SK-MEL-5 (cell line): Measurements from ENCODE around the gene TK1. TPM values are rescaled to one million over a fixed set of nuclear protein-coding genes. Genes with fewer than 3 reads are reported as not detected.
"Not testable (repeated sequence)": the region's sequence is repeated elsewhere in the genome, so short reads cannot be mapped to it uniquely, and the experiment has no call there.

Source experiments
- DNase-seq: peaks from one replicate; pipeline ENCODE4 v3.0.0-alpha.2; 2016; ENCODE audit warnings: low read depth, low spot score
- in situ Hi-C: cut with HindIII; loops from 2 replicates; pipeline ENCODE4 v1.10.0; 2016; ENCODE audit warnings: low sequenced_read_pairs, high pct_unique_total_duplicates, low pct_unique_long_range_greater_than_20kb
- polyA plus RNA-seq, 2 experiments: library from polyadenylated mRNA; depleted of rRNA; stranded (reverse); fragments of >200 nt; gene quantifications; 2 replicates each; pipeline ENCODE4 v1.2.3, GENCODE V29; 2015
- total RNA-seq: library from RNA; depleted of rRNA; stranded (reverse); fragments of >200 nt; shearing (Covaris generic); gene quantifications from 2 replicates; pipeline ENCODE4 v1.2.3, GENCODE V29; 2014; rRNA removed

Gene TK1, protein sequence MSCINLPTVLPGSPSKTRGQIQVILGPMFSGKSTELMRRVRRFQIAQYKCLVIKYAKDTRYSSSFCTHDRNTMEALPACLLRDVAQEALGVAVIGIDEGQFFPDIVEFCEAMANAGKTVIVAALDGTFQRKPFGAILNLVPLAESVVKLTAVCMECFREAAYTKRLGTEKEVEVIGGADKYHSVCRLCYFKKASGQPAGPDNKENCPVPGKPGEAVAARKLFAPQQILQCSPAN
- total RNA-seq: 85.4 and 103 TPM in 2 replicates
- 183 and 197 TPM in 2 replicates for polyA plus RNA-seq (2015; cell fraction: cytosol; rRNA removed)
- 40.4 and 48.6 TPM in 2 replicates for polyA plus RNA-seq (2015; cell fraction: nucleus; rRNA removed)

DNA sequence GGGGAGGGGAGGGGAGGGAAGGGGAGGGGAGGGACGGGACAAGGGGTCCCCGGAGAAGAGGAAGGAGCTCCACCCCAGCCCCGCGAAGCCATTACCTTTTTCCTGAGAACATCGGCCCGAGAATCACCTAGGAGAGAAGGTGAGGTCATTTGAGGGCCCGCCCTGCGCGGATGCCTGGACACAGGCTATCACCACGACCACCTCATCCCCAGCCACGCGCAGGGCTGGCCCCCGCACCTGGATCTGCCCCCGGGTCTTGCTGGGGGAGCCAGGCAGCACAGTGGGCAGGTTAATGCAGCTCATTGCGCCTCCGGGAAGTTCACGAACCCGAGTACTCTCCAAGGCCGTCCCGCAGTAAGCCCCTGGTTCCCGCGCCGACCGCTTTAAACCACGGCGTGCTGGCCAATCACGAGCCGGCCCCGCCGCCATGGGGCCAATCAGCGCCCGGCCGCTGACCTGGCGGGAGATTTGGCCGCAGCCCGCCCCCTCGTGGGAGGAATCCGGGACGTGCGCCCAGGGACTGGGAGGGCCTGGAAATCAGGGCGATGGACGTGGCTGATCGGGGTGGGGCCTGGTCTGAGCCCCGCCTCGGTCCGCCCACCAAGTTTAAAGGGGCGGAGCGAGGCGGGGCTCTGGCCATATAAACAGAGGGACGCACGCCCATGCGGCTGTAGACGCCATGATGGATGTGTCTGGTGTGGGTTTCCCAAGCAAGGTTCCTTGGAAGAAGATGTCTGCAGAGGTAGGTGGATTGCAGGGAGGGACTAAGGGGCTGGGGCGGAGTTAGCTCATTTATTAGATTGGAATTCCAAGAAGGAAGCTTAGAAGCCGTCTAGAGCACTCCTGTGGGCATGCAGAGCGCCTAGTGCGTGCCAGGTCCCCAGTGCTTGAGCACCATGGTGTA is at the start of gene TK1, which contains the start of gene AFMID:
Gene TK1 (minus strand): TSS at position 361 of the 904 bp plus-strand sequence. CDS start 58 bp downstream, at position 303.
Gene AFMID (plus strand): TSS at position 671 of the 904 bp plus-strand sequence. CDS start 9 bp downstream, at position 680.
- in situ Hi-C loops: no loop called here
- DNase-seq: peak; percentile 100

DNA sequence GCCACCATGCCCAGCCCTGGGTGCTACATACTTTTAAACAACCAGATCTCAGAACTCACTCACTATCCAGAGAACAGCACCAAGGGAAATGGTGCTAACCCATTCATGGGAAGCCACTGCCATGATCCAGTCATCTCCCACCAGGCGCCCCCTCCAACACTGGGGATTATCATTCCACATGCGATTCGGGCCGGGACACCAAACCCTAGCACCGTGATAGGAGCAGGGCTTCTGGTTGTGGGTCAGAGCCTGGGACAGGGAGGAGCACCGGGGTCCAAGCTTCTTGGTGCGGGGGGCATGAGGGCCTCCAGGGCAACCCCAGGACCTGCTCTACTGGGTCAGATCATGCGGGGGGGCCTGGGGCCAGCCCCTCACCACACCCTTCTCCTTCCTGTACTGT is 49.0 kb upstream of the TK1 start:
- no peak for DNase-seq
- in situ Hi-C loops: no loop called here

DNA sequence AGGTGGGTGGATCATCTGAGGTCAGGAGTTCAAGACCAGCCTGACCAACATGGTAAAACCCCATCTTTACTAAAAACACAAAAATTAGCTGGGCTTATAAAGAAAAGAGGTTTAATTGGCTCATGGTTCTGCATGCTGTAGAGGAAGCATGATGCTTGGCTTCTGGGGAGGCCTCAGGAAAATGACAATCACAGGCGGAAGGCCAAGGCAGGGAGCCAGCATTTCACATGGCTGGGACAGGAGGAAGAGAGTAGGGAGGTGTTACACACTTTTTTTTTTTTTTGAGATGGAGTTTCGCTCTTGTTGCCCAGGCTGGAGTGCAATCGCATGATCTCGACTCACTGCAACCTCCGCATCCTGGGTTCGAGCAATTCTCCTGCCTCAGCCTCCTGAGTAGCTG is 48.2 kb upstream of the TK1 start:
- DNase-seq, in situ Hi-C loops: not testable (repeated sequence)

DNA sequence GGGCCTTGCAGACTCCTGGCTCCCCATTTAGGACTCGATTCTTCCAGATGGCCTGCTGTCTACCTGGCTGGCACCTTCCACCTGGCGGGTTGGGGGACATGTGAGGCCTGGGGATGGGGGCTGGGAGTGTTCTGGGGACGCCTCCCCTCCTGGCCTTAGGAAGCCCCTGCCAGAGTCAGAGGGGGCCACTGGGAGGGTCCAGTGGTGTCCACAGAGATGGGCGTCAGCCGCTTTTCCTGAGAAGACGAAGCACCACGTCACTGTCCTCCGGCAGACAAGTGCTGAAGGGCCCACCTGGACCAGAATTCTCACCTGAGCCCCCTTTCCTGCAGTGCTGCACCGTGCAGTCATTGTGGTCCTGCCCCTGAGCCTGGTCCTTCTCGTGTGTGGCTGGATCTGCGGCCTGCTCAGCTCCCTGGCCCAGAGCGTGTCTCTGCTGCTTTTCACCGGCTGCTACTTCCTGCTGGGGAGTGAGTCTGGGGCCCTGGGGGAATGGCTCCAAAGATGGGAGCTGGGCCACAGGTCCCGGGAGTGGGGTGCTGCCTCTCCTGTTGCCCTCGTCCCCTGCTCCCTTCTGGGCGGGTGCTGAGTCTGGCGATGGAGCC is 47.5 kb upstream of the TK1 start:
- in situ Hi-C loops: no loop called here
- DNase-seq: no peak

DNA sequence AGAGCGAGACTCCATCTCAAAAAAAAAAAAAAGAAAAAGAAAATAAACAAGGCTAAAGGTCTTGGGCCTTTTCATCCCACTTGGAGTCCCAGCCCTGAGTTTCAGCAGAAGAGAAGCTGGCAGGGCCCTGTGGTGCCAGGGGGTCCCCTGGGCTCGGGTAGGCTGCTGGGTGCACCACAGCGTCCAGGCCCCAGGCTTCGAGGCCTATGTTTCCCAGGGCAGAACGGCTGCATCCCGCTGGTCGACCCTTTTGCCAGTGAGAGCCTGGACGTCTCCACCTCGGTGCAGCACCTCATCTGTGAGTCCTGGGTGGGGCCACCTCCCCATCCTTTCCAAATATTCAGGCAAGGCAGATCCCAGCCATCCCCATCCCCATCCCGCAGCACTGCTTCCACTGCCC is 46.8 kb upstream of the TK1 start:
- no peak for DNase-seq
- in situ Hi-C loops: no loop called here

DNA sequence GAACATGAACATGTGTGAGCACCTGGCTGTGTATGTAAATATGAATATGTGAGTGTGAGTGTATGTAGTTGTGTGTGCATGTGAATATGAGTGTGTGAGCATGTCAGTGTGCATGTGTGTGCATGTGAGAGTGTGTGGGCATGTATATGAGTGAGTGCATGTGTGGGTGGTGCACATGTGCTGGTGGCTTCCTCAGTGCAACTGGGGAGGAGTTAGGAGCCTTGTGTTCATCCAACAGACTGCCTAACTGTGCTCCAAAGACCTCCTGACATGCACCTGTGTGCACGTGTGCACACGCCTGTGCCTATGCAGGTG is 46.0 kb upstream of the TK1 start:
- in situ Hi-C loops: no loop called here
- no peak for DNase-seq

DNA sequence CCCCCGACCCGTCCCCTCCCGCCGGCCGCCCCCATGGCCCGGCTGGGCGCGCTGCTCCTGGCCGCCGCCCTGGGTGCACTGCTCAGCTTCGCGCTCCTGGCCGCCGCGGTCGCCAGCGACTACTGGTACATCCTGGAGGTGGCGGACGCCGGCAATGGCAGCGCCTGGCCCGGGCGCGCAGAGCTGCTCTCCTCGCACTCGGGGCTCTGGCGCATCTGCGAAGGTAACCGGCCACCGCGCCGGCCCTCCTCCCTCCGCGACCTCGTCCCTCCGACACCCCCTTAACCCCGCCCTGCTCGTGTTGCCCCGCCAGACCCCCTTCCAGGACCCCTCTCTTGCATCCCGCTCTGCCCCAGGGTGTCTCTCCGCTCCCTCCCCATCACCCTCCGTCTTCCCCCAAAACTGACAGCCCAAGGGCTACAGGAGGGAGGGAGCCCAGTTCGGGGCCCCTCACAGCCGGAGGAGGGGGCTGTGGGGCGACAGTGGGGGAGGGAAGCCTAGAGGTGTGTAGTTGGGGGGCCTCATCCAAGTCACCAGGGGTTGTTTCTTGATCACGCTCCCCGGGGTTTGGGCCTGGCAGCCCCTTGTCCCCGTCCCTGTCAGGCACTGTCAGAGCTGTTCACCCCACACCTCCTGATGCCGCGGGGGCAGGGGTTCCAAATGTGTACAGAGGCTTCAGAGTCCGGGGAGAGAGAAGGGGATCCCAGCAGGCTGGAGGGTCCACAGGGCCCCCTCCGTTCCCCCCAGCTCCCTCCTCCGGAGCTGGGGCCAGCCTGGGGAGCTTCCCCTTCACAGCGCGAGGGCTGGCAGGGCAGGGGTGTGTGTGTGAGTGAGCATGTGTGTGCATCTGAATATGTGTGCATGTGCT is 45.4 kb upstream of the TK1 start:
- DNase-seq: no peak
- in situ Hi-C loops: no loop called here

DNA sequence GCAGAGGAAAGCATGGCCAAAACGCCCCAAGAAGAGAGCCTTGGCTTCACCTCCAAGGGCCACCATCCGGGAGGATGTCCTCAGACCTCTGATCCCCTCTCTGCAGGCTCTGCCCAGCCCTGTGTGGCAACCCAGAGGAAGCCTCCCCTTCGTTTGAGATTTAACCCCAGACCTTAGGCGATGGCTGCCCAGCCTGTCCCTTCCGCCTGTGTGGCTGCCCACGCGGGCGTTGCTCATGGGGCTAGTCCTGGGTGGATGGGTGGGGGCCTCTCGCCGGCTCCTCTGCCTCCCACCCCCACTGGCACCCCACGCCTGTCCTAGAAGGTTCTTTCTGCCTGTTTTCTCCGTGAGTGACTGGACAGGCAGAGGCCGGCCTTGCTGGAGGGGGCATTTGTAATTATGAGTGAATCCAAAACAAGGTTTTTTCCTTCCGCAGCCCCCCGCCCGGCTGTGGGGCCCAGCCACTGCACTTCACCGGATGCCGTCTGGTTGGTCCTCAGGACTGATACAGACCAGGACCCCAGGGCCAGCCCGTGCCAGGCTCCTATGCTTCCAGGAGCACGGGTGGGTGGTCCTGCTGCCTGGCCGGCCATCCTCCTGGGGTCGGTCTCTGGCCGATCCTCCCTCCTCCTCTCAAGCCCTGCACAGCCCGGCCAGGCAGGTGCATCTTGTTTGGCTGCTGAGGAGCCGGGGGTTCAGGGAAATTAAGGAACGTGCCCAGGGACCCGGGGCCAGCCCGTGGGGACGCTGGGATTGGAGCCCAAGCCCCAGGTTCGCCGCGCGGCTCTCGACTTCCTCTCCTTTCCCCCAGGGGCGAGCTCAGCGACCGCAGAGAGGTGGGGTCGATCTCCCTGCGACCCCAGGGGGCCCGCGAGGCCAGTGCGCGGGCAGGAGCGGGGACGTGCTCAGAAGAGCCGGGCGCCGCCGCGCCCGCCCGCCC is 44.4 kb upstream of the TK1 start, which contains the start of gene TMEM235:
Gene TMEM235 (plus strand): TSS at position 636 of the 940 bp plus-strand sequence. CDS start 393 bp downstream, outside the sequence.
- DNase-seq: no peak
- in situ Hi-C loops: no loop called here

DNA sequence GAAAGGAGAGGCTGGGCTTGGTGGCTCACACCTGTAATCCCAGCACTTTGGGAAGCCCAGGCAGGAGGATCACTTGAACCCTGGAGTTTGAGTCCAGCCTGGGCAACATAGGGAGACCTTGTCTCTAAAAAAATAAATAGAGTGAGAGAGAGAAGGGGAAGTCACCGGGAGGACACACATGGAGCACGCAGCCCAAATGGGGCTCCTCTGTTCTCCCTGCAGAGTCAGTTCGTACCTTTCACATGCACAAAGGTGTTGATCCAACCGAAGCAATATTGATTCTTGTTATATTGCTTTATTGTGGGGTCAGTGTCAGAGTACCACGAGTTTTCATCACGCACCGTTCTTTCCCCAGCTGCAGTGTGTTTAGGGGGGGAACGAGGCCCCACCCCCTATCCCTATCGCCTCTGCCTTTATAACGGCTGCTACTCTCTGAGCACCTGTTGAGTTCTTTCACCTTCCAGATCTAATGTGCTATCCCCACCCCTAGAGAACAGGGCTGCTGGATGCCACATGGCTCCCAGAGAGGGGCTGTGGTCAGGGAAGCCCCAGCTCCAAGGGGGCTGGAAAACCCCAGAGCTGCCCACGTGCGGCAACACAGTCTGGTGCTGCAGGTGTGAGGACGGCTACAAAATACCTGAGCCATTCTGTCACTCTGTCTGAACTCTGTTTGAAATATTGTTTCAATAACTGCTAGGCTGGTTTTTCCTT is 43.6 kb upstream of the TK1 start:
- in situ Hi-C loops: no loop called here
- DNase-seq: no peak

DNA sequence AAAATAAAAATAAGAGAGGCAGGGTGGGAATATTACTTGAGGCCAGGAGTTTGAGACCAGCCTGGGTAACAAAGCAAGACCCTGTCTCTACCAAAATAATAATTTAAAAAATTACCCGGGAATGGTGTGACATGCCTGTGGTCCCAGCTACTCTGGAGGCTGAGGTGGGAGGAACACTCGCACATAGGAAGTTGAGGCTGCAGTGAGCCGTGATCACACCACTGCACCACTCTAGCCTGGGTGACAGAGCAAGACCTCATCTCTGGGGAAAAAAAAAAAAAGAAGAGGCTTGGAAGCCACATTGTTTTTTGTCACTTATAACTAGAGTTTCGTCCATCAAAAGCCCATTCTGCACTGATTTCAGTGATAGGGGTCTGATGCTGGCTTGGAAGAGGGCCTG is 41.3 kb upstream of the TK1 start:
- no peak for DNase-seq
- in situ Hi-C loops: no loop called here

DNA sequence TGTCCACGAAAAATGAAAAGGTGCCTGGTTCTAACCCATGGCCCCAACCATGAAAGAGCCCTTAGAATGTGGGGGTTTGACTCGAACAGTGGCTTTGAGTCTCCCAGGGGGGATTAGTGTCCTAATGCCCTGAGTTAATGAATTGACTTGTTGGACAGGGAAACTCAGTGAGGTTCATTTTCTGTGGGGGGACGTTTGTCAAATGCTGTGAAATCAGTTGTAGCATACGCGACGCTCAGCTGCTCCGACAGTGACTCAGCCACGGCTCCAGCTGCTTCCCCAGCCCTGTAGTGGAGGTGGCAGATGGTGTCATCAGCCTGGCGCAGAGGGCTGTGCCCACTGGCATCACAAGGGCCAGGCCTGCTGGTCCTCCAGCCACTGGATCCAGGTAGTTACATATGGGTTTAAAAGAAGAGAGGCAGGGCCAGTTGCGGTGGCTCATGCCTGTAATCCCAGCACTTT is 40.6 kb upstream of the TK1 start:
- in situ Hi-C loops: no loop called here
- DNase-seq: no peak

DNA sequence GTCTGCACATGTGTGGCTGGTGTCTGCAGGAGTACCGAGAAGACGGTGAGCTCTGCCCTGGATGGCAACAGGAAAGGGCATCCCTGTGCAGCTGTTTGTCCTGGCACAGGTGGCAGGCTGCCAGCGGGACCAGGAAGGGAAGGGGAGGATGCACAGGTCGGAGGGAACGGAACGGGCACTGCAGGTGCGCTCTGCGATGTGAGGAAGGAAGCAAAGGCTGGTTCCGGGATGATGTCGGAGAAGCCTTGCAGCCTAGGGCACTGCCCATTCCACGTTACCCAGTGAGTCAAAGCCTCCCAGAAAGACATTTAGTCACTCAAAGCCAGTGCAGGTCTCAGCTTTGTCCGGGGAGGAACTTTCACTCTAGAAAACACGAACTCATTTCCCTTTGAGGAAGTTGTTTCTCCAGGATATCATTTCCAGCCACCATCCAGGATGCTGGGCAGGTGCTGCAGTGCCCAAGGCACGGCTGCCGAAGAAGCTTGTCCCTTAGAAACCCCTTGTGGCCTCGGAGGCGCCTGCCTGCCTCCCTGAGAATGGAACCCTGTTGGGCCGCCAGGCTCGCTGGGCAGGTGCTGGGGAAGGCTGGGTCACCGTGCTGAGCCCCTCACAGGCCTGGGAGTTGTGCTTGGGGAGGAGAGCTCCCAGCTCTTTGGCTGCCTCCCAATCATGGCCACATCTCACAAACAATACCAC is 40.1 kb upstream of the TK1 start:
- in situ Hi-C loops: no loop called here
- DNase-seq: no peak

DNA sequence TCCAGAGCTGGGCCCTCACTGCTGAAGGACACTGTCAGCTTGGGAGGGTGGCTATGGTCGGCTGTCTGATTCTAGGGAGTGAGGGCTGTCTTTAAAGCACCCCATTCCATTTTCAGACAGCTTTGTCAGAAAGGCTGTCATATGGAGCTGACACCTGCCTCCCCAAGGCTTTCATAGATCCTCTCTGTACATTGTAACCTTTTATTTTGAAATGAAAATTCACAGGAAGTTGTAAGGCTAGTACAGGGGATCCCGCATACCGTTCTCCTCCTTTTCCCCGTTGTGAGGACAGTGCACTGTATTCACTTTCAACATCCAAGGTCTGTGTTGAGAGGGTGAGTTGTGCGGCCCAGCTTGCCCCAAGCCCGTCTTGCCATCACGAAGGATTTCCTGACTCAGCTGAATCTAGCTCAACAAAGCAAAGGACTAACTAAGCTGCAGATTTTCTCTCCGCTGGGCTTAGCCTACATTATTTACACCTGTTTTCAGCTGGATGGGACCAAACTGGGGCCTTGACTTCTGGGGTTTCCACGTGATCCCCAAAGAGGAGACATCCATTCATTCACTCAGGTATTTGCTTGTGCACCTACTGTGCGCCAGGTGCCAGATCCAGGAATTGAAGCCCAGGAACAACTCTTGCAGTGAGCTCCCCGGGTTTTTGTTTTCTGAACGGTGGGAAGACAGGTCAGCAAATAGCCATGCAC is 39.4 kb upstream of the TK1 start:
- in situ Hi-C loops: no loop called here
- peak; percentile 41 for DNase-seq

DNA sequence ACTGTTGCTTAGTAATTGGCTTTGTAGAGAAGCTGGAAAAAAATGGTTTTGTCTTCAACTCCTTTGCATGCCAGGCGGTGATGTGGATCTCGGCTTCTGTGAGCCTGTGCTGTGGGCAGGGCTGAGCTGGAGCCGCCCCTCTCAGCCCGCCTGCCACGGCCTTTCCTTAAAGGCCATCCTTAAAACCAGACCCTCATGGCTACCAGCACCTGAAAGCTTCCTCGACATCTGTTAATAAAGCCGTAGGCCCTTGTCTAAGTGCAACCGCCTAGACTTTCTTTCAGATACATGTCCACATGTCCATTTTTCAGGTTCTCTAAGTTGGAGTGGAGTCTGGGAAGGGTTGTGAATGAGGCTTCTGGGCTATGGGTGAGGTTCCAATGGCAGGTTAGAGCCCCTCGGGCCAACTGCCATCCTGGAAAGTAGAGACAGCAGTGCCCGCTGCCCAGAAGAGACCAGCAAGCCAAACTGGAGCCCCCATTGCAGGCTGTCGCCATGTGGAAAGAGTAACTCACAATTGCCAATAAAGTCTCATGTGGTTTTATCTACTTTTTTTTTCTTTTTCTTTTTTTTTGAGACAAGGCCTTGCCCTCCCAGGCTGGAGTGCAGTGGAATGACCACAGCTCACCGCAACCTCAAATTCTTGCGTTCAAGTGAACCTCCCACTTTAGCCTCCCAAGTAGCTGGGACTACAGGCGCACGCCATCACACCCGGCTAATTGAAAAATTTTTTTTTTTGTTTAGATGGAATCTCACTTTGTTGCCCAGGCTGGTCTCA is 38.4 kb upstream of the TK1 start:
- in situ Hi-C loops: no loop called here
- DNase-seq: no peak
